ENCODE data around the gene LCNL1.

Gene LCNL1

DNA sequence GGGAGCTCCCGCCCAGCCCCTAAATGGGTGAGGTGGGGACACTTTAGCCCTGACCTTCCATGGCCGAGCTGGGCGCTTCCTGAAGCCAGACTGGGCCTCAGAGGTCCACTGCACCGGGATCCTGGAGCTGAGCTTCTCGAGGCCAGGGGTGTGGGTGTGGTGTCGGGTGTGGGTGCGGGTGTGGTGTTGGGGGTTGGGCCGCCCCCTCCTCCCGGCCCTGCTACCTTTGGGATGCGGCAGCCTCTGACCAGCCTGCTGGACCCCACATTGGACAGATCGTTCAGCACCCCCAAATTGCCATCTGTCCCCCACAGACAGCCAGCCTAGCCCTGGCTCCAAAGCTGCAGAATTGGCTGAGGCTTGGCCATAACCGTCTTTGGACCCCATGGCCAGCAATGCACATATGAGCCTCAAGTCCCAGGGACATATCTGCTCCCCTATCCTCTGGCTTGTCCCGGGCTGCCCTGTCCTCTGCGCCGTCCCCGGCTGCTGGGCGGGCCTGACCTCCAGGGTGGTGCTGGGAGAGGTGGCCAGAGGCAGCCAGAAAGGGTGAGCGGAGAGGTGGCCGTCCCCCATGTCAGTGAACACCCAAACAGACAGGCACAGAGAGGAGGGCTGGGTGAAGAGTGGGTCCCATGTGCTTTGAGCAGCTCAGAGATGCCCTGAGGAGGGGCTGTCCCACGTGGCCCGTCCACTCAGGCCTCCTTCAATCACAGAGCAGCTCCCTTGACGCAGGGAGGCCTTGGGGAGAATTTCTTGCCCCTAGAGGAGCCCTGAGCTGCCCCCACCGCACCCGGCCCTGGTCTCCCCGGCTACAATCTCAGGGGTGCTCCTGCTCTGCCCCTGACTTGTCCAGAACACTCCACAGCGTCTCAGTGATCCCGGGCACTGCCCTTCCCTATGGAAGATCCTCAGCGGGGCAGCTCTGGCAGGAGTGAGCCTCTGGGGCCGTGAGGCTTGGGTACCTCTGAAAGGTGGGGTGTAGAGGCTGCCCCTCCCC lies 8.9 kb upstream of the LCNL1 start:
- no peak for DNase-seq (ENCODE audit: extremely low read depth in 1 of 2, low read depth in 1 of 2)

DNA sequence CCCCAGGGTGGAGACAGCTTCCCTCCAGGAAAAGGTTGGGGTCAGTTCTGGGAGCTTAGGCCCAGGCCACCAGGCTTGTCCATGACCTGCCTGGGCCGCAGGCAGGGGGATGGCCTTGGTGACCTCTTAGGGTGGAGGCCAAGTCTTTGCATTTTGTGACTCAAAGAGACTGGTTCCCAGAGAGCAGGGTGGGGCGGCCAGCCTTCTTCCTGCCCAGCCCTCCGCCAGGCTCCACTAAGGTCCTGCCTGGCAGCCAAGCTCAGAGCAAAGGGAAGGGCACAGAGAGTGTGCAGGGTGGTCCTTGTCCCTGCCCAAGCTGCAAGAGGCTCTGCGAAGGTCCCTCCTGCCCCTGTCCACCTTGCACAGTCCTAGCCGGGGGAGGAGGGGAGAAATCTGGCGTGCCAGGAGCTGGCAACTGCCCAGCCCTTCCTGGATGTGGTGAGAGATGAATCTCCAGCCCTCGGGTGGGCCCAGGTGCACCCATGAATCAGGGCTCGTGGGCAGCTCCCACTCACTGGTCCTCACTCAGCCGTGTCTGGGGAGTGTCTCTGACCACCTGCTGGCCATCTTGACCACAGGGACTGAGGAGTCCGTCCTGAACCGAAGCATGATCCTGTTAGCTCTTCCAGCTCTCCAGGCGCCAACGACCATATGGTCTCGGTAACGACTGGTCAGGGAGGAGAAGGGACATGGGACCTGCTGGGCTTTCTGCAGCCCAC lies 7.8 kb upstream of the LCNL1 start:
- DNase-seq (ENCODE audit: extremely low read depth in 1 of 2, low read depth in 1 of 2), result no peak

DNA sequence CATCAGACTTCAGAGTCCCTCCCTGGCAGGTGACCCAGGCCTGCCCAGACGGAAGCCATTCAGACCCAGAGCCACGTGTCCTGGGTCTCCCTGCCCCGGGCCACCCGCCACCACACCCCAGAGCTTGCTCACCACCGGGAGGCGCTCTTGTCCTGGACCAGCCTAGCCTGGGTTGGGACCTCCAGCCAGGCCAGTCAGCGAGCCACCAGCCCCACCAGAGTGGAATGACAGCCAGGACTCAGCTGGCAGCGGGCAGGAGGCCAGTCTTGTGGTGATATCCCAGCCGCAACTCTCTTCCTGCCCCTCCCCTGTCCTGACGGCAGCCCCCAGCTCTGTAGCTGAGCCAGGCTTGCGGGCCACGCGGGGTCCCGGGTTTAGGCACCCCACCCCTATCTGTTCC lies 7.1 kb upstream of the LCNL1 start:
- no peak for DNase-seq (ENCODE audit: extremely low read depth in 1 of 2, low read depth in 1 of 2)

DNA sequence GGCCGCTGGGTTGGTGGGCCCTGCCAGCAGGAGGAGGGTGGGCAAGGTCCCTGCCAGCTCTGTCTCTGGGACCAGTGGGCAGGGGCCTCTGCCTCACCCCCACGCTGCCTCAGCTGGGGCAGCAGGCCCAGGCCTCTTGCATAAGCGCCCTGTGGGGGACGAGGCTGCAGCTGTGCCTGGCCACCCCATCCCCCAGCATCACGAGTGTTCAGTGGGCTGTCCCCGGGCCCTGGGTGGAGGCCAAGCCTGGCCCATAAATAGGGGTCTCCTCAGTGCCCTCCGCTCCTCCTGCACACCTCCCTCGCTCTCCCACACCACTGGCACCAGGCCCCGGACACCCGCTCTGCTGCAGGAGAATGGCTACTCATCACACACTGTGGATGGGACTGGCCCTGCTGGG lies 5.6 kb upstream of the LCNL1 start, which contains the start of gene PTGDS:
Gene PTGDS, plus strand, starts transcription at position 282 of the 400 bp plus-strand sequence. Its CDS starts 75 bp downstream, at position 357.
- no peak for DNase-seq (ENCODE audit: extremely low read depth in 1 of 2, low read depth in 1 of 2)

DNA sequence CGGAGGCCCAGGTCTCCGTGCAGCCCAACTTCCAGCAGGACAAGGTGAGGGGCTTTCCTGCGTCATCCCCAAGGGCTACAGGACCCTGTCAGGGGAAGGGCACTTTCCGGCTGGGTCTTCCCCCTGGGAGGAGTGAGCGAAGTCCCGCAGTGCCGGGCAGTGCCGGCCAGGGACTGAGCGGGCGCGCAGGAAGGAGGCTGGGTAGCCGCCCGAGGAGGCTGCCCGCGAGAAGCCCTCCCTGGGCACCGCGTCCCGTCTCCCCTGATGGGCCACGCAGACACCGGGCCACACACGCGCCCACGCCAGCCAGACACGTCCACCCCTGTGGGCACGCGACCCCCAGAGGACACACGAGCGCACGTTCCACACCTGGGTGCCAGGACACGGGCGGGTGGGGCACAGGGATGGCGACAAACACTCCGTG lies 5.1 kb upstream of the LCNL1 start:
- DNase-seq (ENCODE audit: extremely low read depth in 1 of 2, low read depth in 1 of 2), result no peak

DNA sequence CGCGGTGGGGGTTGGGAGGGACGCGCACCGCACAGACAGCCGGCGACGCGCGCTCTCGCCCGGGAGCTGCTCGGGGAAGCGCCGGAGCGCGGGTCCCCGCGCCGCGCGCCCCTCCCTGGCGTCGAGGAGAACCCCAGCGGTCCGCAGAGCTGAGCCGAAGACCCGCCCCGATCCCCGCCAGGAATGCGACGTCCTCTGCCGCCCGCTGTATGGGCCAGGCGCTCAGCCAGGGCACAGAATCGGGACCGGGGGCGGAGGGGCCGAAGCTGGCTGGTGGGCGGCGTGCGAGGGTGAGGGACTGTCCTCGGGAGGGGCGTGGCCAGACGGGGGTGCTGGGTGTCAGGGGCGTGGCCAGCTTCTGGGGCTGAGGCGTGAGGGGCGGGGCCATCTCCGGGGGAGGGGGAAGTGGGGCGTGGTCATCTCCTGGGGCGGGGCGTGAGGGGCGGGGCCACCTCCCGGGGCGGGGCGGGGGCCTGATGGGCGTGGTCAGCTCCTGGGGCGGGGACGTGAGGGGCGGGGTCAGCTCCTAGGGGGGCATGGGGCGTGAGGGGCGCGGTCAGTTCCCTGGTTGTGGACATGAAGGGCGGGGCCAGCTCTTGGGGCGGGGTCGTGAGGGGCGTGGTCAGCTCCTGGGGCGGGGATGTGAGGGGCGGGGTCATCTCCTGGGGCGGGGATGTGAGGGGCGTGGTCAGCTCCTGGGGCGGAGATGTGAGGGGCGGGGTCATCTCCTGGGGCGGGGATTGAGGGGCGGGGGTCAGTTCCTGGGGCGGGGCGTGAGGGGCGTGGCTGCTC lies 4.5 kb upstream of the LCNL1 start:
- peak; percentile 44 to 67 for DNase-seq (ENCODE audit: extremely low read depth in 1 of 2, low read depth in 1 of 2)

DNA sequence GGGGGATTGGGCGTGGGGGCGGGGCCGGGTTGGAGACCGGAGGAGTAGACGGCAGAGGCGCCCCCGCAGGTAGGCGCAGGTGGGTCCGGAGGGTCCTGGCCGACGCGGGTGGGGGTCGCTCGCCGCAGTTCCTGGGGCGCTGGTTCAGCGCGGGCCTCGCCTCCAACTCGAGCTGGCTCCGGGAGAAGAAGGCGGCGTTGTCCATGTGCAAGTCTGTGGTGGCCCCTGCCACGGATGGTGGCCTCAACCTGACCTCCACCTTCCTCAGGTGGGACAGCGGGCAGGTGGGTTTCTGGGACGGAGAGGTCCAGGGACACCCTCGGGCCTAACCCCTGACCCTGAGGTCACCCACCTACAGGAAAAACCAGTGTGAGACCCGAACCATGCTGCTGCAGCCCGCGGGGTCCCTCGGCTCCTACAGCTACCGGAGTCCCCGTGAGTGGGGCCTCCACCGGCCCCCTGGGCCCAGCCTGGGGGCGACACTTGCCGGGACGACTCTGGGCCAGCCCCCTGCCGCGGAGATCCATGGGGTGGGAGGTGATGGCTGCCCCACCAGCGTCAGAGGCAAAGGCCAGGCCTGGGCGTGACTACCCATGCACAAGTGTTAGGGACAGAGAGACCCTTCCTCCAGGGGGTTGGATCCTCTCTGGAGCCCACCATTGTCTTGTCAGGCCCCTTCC lies 3.8 kb upstream of the LCNL1 start:
- no peak for DNase-seq (ENCODE audit: extremely low read depth in 1 of 2, low read depth in 1 of 2)

DNA sequence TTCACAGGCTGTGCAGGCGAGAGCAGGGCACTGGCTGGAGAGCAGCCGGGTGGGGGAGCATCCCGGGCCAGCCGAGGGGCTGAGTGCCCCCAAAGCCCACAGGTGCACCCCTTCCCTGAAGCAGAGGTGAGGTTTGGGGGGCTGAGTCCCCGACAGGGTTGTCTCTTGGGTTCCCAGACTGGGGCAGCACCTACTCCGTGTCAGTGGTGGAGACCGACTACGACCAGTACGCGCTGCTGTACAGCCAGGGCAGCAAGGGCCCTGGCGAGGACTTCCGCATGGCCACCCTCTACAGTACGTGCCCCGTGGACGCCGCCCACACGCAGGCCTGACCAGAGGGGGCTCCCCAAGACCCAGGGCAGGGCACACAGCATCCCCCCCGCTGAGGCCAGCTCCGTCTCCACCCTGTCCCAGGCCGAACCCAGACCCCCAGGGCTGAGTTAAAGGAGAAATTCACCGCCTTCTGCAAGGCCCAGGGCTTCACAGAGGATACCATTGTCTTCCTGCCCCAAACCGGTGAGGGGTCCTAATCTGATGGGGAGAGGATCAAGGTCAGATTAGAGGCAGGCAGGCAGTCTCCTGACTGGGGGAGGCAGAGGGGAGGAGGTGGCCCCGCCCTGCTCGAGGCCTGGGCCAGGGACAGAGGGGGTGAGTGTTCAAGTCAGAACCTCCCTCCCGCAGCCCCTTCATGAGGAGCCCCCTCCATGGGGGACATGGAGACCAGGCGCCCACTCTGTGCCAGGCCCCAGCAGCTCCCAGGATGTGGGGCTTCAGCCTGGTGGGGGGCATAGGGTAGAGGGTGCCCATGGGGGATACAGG lies 2.8 kb upstream of the LCNL1 start:
- no peak for DNase-seq (ENCODE audit: extremely low read depth in 1 of 2, low read depth in 1 of 2)

DNA sequence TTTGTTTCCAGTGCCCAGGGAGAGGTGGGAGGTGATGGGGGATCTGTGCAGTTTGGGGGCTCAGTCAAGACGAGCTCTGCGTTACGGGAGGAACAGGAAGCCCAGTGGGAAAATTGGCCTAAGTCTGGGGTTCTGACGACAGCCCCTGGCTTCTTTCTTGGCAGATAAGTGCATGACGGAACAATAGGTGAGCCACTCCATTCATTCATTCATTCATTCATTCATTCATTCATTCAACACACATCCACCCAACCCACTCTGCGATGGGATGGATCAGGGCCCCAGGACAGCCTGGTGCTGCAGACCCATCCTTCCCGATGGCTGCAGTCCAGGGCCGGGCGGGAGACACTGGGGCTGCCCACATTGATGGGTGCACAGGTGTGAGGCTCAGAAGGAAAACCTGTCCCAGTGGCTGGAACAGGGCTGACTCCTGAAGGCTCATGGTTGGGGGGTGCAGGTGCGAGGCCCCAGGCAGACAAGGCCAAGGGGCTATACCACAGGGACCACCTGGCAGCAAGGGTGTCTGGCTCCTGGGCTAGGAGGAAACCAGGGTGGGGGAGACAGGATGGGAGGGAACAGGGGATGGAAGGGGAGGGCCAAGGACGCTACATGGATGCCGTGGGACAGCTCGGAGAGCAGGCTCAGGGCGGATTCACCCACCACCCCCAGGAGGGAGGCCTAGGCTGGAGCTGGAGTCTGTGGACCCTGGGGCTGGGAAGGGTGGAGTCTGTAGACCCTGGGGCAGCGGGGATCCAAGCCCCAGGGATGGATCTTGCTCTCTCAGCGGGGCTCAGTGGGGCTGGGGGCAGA lies 1.9 kb upstream of the LCNL1 start:
- no peak for DNase-seq (ENCODE audit: extremely low read depth in 1 of 2, low read depth in 1 of 2)

DNA sequence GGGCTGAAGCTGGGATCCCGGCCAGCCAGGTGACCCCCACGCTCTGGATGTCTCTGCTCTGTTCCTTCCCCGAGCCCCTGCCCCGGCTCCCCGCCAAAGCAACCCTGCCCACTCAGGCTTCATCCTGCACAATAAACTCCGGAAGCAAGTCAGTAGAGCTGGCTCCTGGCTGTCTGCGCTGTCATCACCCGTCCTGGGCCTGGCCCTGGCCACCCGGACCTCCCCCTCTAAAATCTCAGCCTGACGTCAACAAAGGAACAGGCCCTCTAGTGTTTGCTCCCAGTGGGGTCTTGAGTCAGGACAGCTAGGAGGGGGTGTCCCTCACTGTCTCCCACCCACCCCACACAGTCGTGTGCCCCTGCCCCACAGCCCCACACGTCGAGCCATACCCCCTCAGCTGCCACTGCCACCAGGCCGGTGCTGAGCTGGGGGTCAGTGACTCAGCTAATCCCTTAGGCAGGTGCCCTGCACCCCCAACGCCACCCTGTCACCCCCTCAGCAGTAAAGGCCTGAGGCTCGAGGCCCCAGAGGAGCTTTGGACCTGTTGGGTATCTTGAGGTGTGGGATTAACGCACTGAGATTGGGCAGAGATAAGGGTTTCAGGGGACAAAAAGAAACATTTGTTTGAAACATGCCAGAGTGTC lies 1.1 kb upstream of the LCNL1 start:
- DNase-seq (ENCODE audit: extremely low read depth in 1 of 2, low read depth in 1 of 2), result no peak

DNA sequence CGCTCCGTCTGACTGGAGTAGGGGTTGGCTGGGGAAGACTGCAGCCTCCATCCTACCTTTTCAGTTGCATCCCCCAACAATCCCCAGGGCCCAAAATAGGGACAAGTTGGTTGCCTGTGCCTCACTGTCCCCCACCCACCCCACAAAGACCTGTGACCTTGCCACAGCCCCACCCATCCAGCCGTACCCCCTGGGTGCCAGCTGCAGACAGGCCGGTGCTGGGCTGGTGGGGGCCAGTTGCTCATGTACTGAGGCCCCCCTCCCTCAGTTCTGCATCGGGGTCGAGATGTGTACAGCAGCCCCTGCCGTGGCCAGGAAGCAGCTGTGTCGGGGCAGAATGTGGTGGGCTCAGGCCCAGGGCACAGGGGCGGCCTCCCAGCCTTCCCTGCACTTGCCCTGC lies 374 bp downstream of the LCNL1 start:
- DNase-seq (ENCODE audit: extremely low read depth in 1 of 2, low read depth in 1 of 2), result no peak

DNA sequence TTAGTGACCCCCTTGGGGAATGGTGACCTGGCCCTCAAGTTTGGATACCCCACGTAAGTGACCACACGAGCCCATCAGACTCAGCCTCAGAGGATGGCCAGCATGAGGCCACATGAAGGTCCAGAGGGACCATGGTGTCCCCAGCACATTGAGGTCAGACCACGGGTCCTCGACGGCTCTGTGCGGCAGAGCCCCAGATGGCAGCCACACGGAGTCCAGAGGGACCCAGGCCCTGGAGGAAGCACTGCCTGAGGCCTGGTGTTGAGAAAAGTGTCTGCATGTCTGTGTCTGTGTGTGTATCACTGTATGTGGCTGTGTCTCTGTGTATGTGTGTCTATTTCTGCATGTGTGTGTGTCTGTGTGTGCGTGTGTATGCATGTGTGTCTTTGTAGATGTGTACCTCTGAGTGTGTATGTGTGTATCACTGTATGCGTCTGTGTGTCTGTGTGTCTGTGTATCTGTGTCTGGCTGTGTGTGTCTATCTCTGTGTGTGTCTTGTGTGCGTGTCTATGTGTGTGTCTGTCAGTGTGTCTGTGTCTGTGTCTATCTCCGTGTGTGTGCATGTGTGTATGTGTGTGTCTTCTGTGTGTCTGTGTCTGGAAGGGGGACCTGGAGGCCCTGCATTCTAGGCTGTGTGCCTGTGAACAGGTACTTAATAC lies 992 bp downstream of the LCNL1 start:
- no peak for DNase-seq (ENCODE audit: extremely low read depth in 1 of 2, low read depth in 1 of 2)

DNA sequence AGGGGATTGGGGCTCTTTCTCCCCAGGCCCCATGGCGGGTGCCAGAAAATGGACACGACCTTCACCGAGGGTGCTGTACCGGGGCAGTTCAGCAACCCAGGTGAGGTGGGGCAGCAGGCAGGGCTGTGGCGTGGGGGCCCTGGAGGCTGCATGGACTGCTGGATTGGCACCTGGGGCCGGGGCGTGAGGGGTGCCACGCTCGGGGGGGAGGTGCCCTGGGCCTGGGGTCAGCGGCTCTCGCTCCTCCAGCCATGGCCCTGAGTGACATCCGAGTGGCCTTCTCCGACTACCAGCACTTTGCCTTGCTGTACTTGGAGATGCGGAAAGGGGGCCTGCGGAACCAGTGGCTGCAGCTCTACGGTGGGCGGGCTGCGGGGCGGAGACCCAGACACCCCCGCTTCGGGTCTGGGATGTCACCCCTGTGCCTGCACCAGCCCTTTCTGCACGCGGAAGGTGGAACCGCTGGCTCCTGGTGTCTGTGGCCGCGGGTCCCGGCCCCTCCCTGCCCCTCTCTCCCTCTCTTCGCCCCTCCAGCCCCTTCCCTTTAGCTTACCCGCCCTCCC lies 1.8 kb downstream of the LCNL1 start:
- no peak for DNase-seq (ENCODE audit: extremely low read depth in 1 of 2, low read depth in 1 of 2)

DNA sequence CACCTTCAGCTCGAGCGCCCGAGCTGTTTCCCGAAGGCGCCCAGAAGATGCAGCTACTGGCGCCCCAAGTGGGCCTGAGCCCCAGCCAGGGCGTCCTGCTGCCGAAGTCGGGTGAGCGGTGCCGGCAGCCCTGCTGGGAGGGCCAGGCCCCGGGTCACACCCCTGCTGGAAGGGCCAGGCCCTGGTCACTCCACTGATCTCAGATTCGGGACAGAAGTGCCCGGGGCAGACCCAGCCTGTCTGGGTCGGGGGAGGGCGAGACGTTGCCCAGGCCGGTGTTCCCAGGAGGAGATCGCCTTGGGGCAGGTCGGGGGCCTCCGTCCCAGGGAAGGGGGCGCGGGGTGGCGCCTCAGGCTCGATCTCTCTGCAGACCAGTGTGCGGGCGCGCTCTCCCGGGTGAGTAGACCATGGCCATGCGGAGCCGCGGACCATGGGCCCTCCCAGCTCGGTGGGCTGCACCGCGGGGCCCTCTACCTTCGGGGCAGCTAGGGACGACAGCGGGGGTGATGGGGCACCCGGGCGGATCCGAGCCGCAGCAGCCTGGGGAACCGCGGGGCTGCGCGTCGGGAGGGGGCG lies 2.3 kb downstream of the LCNL1 start:
- no peak for DNase-seq (ENCODE audit: extremely low read depth in 1 of 2, low read depth in 1 of 2)

DNA sequence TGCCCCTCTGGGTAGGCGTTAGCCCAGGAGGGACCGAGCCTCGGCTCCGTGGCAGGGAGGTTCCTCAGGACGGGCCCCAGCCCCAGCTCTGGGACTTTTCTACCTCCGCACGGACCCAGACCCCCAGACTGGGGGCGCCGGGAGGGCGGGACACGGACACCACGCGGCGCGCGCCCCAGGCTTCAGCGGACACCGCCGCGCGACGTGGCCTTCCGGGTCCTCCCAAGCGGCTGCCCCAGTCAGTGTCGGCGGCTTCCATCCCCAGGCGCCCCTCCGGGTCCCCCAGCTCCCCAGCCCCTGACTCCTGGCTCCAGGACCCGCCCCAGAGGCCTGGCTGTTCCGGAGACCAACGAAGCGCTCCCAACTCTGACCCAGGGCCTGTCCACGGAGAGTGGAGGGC lies 3.1 kb downstream of the LCNL1 start:
- DNase-seq (ENCODE audit: extremely low read depth in 1 of 2, low read depth in 1 of 2), result no peak

DNA sequence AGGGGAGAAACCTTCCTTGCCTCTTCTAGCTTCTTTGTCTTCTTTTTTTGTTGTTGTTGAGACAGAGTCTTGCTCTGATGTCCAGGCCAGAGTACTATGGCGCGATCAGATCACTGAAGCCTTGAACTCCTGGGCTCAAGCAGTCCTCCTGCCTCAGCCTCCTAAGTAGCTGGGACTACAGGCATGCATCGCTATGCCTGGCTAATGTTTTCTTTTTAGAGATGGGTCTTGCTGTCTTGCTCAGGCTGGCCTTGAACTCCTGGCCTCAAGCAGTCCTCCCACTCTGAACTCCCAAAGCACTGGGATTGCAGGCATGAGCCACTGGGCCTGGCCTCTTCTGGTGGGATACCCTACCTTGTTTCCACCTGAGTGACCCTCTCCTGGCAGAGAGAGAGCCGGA lies 6.1 kb downstream of the LCNL1 start:
- no peak for DNase-seq (ENCODE audit: extremely low read depth in 1 of 2, low read depth in 1 of 2)

DNA sequence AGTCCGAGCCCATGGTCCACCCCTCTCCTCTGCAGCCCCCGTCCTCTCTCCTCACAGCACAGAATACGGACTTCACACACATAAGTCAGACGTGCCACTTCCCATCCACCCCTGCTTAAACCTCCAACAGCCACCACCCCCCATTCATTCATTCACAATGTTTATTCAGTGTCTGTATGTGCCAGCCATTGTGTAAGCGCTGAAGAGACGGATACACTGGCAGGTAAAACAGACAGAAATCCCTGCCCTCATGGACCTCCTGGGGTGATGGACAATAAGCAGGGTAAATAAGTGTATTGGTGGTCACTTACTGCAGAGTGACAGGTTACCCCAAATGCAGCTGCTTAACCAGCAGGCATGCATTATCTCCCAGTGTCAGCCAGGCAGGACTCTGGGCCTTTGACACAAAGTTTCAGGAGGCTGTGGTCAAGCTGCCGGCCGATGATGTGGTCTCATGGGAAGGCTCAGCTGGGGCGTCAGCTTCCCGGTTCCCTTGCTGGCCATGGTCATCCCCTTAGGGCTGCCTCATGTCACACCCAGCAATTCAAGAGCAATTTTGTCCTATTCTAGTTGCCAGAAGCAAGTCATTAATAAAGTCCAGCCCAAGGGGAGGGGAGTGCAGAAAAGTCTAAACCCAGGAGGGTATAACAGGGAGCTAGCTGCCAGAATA lies 7.6 kb downstream of the LCNL1 start:
- no peak for DNase-seq (ENCODE audit: extremely low read depth in 1 of 2, low read depth in 1 of 2)

Data from activated CD8-positive, alpha-beta memory T cell treated with anti-CD3 and anti-CD28 coated beads for 1 hour (primary cell).